CD4-positive, alpha-beta memory T cell (primary cell): ENCODE data around the gene TNMD. TPM values are rescaled to one million over a fixed set of nuclear protein-coding genes. Genes with fewer than 3 reads are reported as not detected.
"Not testable (repeated sequence)": the region's sequence is repeated elsewhere in the genome, so short reads cannot be mapped to it uniquely, and the experiment has no call there.

Source experiments
- CTCF ChIA-PET: fragments of 350-600 bp; sonication (Branson Sonifier 250); formaldehyde crosslinking; loops from one replicate; lab custom pipeline; 2021; ENCODE audit warnings: inconsistent platforms; ENCODE audit not compliant: partially characterized antibody; lab: Charles Lee
- POLR2A ChIA-PET: fragments of 350-600 bp; sonication (Branson Sonifier 250); formaldehyde crosslinking; loops from one replicate; lab custom pipeline; 2021; ENCODE audit not compliant: partially characterized antibody; lab: Charles Lee
- DNase-seq, 5 donors: peaks; one replicate each; pipeline versions ENCODE4 v3.0.0 to v3.0.0-alpha.2; 2020 to 2022; ENCODE audit warnings: mixed read lengths in 1 of 5
- H3K27ac ChIP-seq: one replicate; pipeline ENCODE4 v1.7.0; 2013; ENCODE audit warnings: low read depth, low read length
- H3K27me3 ChIP-seq: 2 replicates; pipeline ENCODE4 v1.7.0; 2013; ENCODE audit warnings: mild to moderate bottlenecking, low read length, moderate library complexity; ENCODE audit not compliant: insufficient read depth
- H3K36me3 ChIP-seq: 2 replicates; pipeline ENCODE4 v1.7.0; 2013; ENCODE audit warnings: mild to moderate bottlenecking, low read length, moderate library complexity; ENCODE audit not compliant: insufficient read depth
- H3K4me1 ChIP-seq: 2 replicates; pipeline ENCODE4 v1.7.0; 2013; ENCODE audit warnings: mild to moderate bottlenecking, low read length, moderate library complexity; ENCODE audit not compliant: insufficient read depth
- H3K4me3 ChIP-seq, 2 donors: one replicate each; pipeline ENCODE4 v1.7.0; 2013; ENCODE audit warnings: low read length in 2 of 2, mild to moderate bottlenecking in 1 of 2
- H3K9me3 ChIP-seq, 2 donors: one replicate each; pipeline ENCODE4 v1.7.0; 2013; ENCODE audit warnings: low read length in 2 of 2, control low read depth in 1 of 2; ENCODE audit not compliant: control insufficient read depth in 1 of 2
- H3K27ac Mint-ChIP-seq, 7 donors: one replicate each; pipeline ENCODE4 v1.8.0; 2020 to 2021; ENCODE audit warnings: mixed read lengths in 7 of 7, mild to moderate bottlenecking in 6 of 7, inconsistent platforms in 3 of 7, moderate library complexity in 3 of 7
- H3K27me3 Mint-ChIP-seq, 2 donors: one replicate each; pipeline ENCODE4 v1.8.0; 2020 to 2021; ENCODE audit warnings: mixed read lengths in 2 of 2
- H3K36me3 Mint-ChIP-seq, 2 donors: one replicate each; pipeline ENCODE4 v1.8.0; 2020 to 2021; ENCODE audit warnings: mixed read lengths in 2 of 2, inconsistent platforms in 1 of 2, mild to moderate bottlenecking in 1 of 2
- H3K4me1 Mint-ChIP-seq, 4 donors: one replicate each; pipeline ENCODE4 v1.8.0; 2020 to 2021; ENCODE audit warnings: mixed read lengths in 4 of 4, mild to moderate bottlenecking in 1 of 4
- H3K4me3 Mint-ChIP-seq, 8 donors: one replicate each; pipeline ENCODE4 v1.8.0; 2020 to 2021; ENCODE audit warnings: mixed read lengths in 8 of 8, mild to moderate bottlenecking in 7 of 8, moderate library complexity in 6 of 8, inconsistent platforms in 3 of 8
- H3K9me3 Mint-ChIP-seq, 8 donors: one replicate each; pipeline ENCODE4 v1.8.0; 2020 to 2021; ENCODE audit warnings: mixed read lengths in 8 of 8, mild to moderate bottlenecking in 5 of 8, inconsistent platforms in 3 of 8, moderate library complexity in 1 of 8
- intact Hi-C: fragments of 100-400 bp; cut with micrococcal nuclease; formaldehyde crosslinking; loops from one replicate; pipeline ENCODE4 v1.15.1; 2023
- polyA plus RNA-seq, 2 donors: library from polyadenylated mRNA; unstranded; fragments of 300-500 nt; fragmentation: Illumina TruSeq; gene quantifications; one replicate each; pipeline ENCODE4 v1.2.3, GENCODE V29; 2021
- total RNA-seq, 2 experiments: library from RNA; stranded (reverse); gene quantifications; one replicate each; pipeline ENCODE4 v1.2.3, GENCODE V29; 2021

Gene TNMD
- total RNA-seq (not detected), polyA plus RNA-seq (not detected)

DNA sequence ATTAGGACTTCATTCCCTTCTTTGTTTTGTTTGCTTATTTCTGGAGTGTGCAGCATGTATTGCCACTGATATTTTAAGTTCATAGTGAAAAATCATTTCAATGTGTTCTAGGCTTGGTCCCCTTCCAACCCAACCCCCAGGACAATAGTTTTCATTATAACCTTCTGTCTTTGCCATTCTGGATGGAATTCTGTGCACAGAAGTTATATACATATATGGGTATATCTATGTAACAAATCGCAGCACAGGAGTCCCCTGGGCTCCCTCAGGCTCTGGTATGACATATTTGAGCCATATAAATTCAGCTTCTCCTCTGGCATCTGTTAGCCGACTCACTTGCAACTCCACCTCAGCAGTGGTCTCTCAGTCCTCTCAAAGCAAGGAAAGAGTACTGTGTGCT lies at the start of gene TNMD:
TSS of gene TNMD (plus strand) at position 326 of the 400 bp plus-strand sequence. CDS start 83 bp downstream, outside the sequence.
- no peaks in the 10 kb centered on the region for H3K36me3 ChIP-seq
- H3K27ac Mint-ChIP-seq, result no peak within 1 kb of the TSS
- no peak within 1 kb of the TSS for H3K4me3 Mint-ChIP-seq
- H3K9me3 ChIP-seq, result no peaks in the 10 kb centered on the region
- no peaks in the 10 kb centered on the region for H3K36me3 Mint-ChIP-seq
- H3K27me3 ChIP-seq, result no peaks in the 10 kb centered on the region
- intact Hi-C loops, result no loop called here
- peaks cover 0 to 2% (median 0%) of the 10 kb centered on the region in 8 donors for H3K9me3 Mint-ChIP-seq
- H3K4me1 Mint-ChIP-seq, result no peaks in the 10 kb centered on the region
- no peak for DNase-seq
- H3K4me3 ChIP-seq, result no peak within 1 kb of the TSS
- H3K27me3 Mint-ChIP-seq, result peaks cover 7 to 8% of the 10 kb centered on the region in 2 donors
- CTCF ChIA-PET, result no interaction called here
- no peak within 1 kb of the TSS for H3K27ac ChIP-seq
- H3K4me1 ChIP-seq, result no peaks in the 10 kb centered on the region
- POLR2A ChIA-PET, result no interaction called here

DNA sequence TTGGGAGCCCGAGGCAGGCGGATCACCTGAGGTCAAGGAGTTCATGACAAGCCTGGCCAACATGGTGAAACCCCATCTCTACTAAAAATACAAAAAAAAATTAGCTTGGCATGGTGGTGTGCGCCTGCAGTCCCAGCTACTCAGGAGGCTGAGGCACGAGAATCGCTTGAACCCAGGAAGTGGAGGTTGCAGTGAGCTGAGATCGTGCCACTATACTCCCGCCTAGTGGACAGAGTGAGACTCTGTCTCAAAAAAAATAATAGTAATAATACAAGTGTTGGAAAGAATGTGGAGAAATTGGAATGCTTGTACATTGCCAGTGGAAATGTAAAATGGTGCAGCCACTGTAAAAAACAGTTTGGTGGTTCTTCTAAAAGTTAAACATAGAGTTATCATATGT lies 19.2 kb upstream of the TNMD start:
- H3K4me3 ChIP-seq, H3K36me3 Mint-ChIP-seq, H3K27ac ChIP-seq, H3K4me1 Mint-ChIP-seq, CTCF ChIA-PET, H3K9me3 Mint-ChIP-seq, H3K36me3 ChIP-seq, H3K4me1 ChIP-seq, H3K27ac Mint-ChIP-seq, POLR2A ChIA-PET, H3K9me3 ChIP-seq, DNase-seq, H3K27me3 Mint-ChIP-seq, H3K27me3 ChIP-seq, H3K4me3 Mint-ChIP-seq, intact Hi-C loops: not testable (repeated sequence)

DNA sequence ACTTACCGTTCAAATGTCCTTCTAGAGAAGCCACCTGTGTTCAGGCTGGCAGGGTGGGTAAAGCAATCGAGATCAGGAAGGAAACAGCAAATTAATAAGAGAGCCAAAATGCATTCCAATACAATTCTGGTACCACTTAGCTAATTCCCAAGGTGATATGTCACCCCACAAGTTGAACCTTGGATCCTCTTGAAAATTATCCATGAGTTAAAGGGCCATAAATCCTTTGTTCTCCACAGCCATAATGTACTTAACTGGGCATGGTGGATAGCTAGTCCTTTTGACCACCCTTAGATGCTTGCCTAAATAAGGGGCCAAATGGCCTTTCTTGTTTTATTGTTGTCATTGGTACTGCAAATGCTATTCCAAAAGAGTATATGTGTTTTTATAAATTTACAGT lies 2.0 kb downstream of the TNMD start:
- no peak overlapping the region for H3K27ac ChIP-seq
- POLR2A ChIA-PET, result no interaction called here

DNA sequence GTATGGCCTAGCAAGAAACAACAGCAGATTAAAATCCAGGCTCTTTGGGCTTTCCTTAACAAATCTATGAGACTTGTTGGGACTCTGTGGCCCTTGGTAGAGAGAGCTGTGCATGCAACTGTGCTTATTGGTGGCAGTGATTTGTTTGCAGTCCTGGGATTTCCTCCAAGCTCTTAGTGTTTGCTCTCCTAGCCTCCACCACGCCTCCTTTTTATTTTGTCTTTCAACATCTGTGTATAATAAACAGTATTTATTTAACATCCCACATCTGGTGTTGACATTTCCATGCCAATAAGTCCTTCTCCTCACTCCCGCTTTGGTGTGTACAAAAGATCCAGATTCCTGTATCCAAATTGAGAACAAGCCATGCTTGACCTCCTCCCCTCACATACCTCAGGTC lies 3.1 kb downstream of the TNMD start:
- Mint-ChIP-seq H3K36me3 (no peaks in the 10 kb centered on the region), H3K9me3 (peaks cover 0 to 1% (median 0%) of the 10 kb centered on the region in 8 donors), H3K27me3 (peaks cover 6 to 7% of the 10 kb centered on the region in 2 donors), H3K4me1 (no peaks in the 10 kb centered on the region), H3K4me3 (no peak overlapping the region), H3K27ac (no peak overlapping the region)
- no peaks in the 10 kb centered on the region for H3K27me3 ChIP-seq
- H3K9me3 ChIP-seq, result no peaks in the 10 kb centered on the region
- CTCF ChIA-PET, result no interaction called here
- H3K4me3 ChIP-seq, result no peak overlapping the region
- POLR2A ChIA-PET, result no interaction called here
- no peaks in the 10 kb centered on the region for H3K36me3 ChIP-seq
- DNase-seq, result no peak
- H3K4me1 ChIP-seq, result no peaks in the 10 kb centered on the region
- H3K27ac ChIP-seq, result no peak overlapping the region
- intact Hi-C loops, result no loop called here

More for the DNA sequence above, 2.0 kb downstream of the TNMD start:
- peaks cover 0 to 2% (median 0%) of the 10 kb centered on the region in 8 donors for H3K9me3 Mint-ChIP-seq
- Histone ChIP-seq H3K36me3 (no peaks in the 10 kb centered on the region), H3K9me3 (no peaks in the 10 kb centered on the region), H3K27me3 (no peaks in the 10 kb centered on the region), H3K4me1 (no peaks in the 10 kb centered on the region), H3K4me3 (no peak overlapping the region)
- no peak for DNase-seq
- CTCF ChIA-PET, result no interaction called here
- intact Hi-C loops, result no loop called here
- H3K27me3 Mint-ChIP-seq, result peaks cover 7% of the 10 kb centered on the region in 2 donors
- H3K4me1 Mint-ChIP-seq, result no peaks in the 10 kb centered on the region
- no peaks in the 10 kb centered on the region for H3K36me3 Mint-ChIP-seq
- H3K4me3 Mint-ChIP-seq, result no peak overlapping the region
- H3K27ac Mint-ChIP-seq, result no peak overlapping the region

DNA sequence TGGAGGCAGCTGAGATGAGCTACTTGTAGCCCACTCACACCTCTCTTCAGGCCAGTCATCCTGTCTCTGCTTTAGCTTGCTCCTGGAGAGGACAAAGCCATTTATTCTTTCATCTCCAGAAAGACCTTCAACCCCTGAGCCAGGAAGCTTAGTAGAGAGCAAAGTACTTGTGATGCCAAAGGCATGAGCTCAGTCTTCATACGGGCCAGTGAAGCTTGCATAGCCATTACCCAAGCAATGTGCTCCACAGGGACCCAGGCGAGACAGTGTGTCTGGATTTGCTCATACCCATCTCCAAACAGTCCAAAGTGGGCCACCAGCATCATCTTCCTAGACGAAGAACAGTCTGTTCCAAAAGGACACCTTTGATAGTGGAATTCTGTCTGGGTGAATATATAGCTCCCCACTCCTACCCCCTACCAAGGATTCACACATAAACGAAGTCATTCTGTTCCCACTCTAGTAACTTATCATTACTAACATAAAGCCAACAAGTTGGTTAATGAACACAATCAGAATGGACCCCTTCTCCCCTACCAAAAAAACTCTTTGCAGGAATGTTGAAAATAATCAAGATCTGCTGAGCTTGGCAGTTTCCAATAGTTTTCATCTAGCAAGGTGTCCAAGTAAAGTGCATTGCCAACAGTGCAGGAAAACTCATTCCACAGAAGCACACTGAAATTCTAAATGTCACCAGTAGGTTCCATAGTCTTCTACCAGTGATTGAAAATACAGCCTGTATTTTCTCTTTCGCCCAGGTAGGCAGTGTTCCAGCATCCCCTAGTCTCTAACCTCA lies 6.7 kb downstream of the TNMD start:
- POLR2A ChIA-PET, result no interaction called here

DNA sequence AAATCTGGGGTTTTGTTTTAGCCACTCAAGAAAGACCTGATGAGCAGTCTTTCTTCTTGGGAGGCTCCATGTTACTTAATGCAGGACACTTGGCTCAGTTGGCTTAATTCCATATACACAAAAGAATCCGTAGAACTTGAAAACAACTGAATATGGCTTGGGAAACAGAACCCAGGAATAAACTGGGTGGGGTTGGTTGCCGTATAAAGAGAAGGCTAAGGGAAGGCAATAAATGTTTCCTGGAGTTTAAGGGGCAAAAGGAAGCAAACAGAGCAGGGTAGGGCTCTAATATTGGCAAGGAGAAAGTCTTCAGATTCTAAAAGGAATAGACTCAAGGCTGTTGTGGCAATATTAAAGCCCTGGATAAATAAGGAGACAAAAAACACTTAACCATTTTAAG lies 8.4 kb downstream of the TNMD start:
- no peaks in the 10 kb centered on the region for H3K9me3 Mint-ChIP-seq
- ChIA-PET POLR2A (no interaction called here), CTCF (no interaction called here)
- no peaks in the 10 kb centered on the region for H3K36me3 Mint-ChIP-seq
- H3K4me3 ChIP-seq, result no peak overlapping the region
- H3K27me3 ChIP-seq, result no peaks in the 10 kb centered on the region
- no peak overlapping the region for H3K27ac ChIP-seq
- intact Hi-C loops, result no loop called here
- no peaks in the 10 kb centered on the region for H3K4me1 Mint-ChIP-seq
- H3K9me3 ChIP-seq, result no peaks in the 10 kb centered on the region
- no peak overlapping the region for H3K27ac Mint-ChIP-seq
- DNase-seq, result no peak
- H3K36me3 ChIP-seq, result no peaks in the 10 kb centered on the region
- no peak overlapping the region for H3K4me3 Mint-ChIP-seq
- no peaks in the 10 kb centered on the region for H3K4me1 ChIP-seq
- peaks cover 2% of the 10 kb centered on the region in 2 donors for H3K27me3 Mint-ChIP-seq

More for the DNA sequence above, 6.7 kb downstream of the TNMD start:
- Mint-ChIP-seq H3K36me3 (no peaks in the 10 kb centered on the region), H3K9me3 (no peaks in the 10 kb centered on the region), H3K27me3 (peaks cover 2 to 4% of the 10 kb centered on the region in 2 donors), H3K27ac (no peak overlapping the region), H3K4me1 (no peaks in the 10 kb centered on the region), H3K4me3 (no peak overlapping the region)
- Histone ChIP-seq H3K4me3 (no peak overlapping the region), H3K27ac (no peak overlapping the region), H3K4me1 (no peaks in the 10 kb centered on the region), H3K9me3 (no peaks in the 10 kb centered on the region), H3K27me3 (no peaks in the 10 kb centered on the region), H3K36me3 (no peaks in the 10 kb centered on the region)
- no peak for DNase-seq
- CTCF ChIA-PET, result no interaction called here
- intact Hi-C loops, result no loop called here

DNA sequence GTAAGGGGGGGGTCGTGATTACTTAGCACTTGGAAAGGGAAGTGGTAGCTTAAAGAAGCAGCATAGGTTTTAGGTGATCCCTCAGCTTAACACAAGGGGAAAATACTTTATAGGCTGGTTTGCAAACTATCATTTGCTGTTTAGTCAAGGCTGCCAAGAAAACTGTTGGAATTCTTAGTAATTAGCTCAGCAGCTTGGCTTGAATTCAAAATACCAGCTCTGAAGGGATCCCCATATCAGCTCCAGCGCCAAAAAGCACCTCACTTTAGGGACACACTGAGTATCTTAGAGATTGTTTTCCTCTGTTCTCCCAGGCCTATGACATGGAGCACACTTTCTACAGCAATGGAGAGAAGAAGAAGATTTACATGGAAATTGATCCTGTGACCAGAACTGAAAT lies 8.8 kb downstream of the TNMD start:
- Mint-ChIP-seq H3K4me3 (no peak overlapping the region), H3K9me3 (no peaks in the 10 kb centered on the region), H3K4me1 (no peaks in the 10 kb centered on the region), H3K27ac (no peak overlapping the region), H3K36me3 (no peaks in the 10 kb centered on the region), H3K27me3 (peaks cover under 1 to 2% of the 10 kb centered on the region in 2 donors)
- intact Hi-C loops, result no loop called here
- ChIA-PET POLR2A (no interaction called here), CTCF (no interaction called here)
- H3K27ac ChIP-seq, result no peak overlapping the region
- DNase-seq, result no peak
- no peaks in the 10 kb centered on the region for H3K36me3 ChIP-seq
- H3K27me3 ChIP-seq, result no peaks in the 10 kb centered on the region
- H3K4me3 ChIP-seq, result no peak overlapping the region
- no peaks in the 10 kb centered on the region for H3K9me3 ChIP-seq
- H3K4me1 ChIP-seq, result no peaks in the 10 kb centered on the region
